MCF 10A (cell line): ENCODE measurements around the gene SLC7A6. TPM values are rescaled to one million over a fixed set of nuclear protein-coding genes. Genes with fewer than 3 reads are reported as not detected.

ENCODE experiments used
- BruUV-seq: library from RNA; stranded (reverse); fragments of 400-500 nt; replicated peaks from 2 replicates; lab custom pipeline; 2021; lab: Mats Ljungman, UMichigan
- CTCF ChIA-PET: fragments of 300-600 bp; sonication (Branson Sonifier 250); formaldehyde crosslinking; extraction: SDS; loops from one replicate; lab custom pipeline; 2021; ENCODE audit warnings: antibody characterized with exemption, inconsistent platforms; lab: Yijun Ruan, JAX
- POLR2A ChIA-PET: fragments of 300-600, 350-650 bp; sonication (Branson Sonifier 250); formaldehyde crosslinking; extraction: SDS; loops from one replicate; lab custom pipeline; 2020; ENCODE audit warnings: antibody characterized with exemption, inconsistent platforms; lab: Yijun Ruan, JAX
- DNase-seq: peaks from one replicate; pipeline ENCODE4 v3.0.0-alpha.2; 2018; ENCODE audit not compliant: unreplicated experiment
- H3K27ac Mint-ChIP-seq: one replicate; pipeline ENCODE4 v1.8.0; 2022; ENCODE audit warnings: mild to moderate bottlenecking, low read depth, mixed read lengths; ENCODE audit not compliant: unreplicated experiment
- H3K27me3 Mint-ChIP-seq: one replicate; pipeline ENCODE4 v1.8.0; 2022; ENCODE audit warnings: mixed read lengths; ENCODE audit not compliant: insufficient read depth, unreplicated experiment
- H3K36me3 Mint-ChIP-seq: one replicate; pipeline ENCODE4 v1.8.0; 2022; ENCODE audit warnings: mild to moderate bottlenecking, moderate library complexity, mixed read lengths; ENCODE audit not compliant: insufficient read depth, unreplicated experiment
- H3K4me1 Mint-ChIP-seq: one replicate; pipeline ENCODE4 v1.8.0; 2022; ENCODE audit warnings: mixed read lengths; ENCODE audit not compliant: insufficient read depth, unreplicated experiment
- H3K4me3 Mint-ChIP-seq: one replicate; pipeline ENCODE4 v1.8.0; 2022; ENCODE audit warnings: mild to moderate bottlenecking, moderate library complexity, mixed read lengths; ENCODE audit not compliant: unreplicated experiment
- H3K9me3 Mint-ChIP-seq: one replicate; pipeline ENCODE4 v1.8.0; 2022; ENCODE audit warnings: mixed read lengths; ENCODE audit not compliant: unreplicated experiment
- intact Hi-C: fragments of 100-400 bp; cut with micrococcal nuclease; formaldehyde crosslinking; loops from 2 replicates; pipeline ENCODE4 v1.14.1; 2022
- total RNA-seq: library from RNA; stranded (reverse); gene quantifications from 2 replicates; pipeline ENCODE4 v1.2.3, GENCODE V29; 2022
- TF ChIP-seq, protein P1 (sequence below): fragments of 200-600 bp; IDR thresholded peaks from one replicate; pipeline ENCODE4 v1.8.0; 2022; ENCODE audit warnings: antibody characterized with exemption, mild to moderate bottlenecking; ENCODE audit not compliant: unreplicated experiment

Gene SLC7A6
- total RNA-seq, 1 experiment from 2014 or later, result 61.0 TPM

GRCh38 chr16:68229431-68230175, 34.7 kb upstream of the SLC7A6 start:
- POLR2A ChIA-PET, result interaction anchor here (1.2 kb wide), 1 partner anchor 138 kb away, joined by 3 read pairs; no protein-coding TSS in a partner anchor
- CTCF ChIA-PET, result interaction anchor here (0.5 to 1.9 kb wide), 16 partner anchors 9 to 326 kb away, joined by 3 to 7 read pairs (median 3); no protein-coding TSS in a partner anchor
- peak; percentile 72 for DNase-seq

GRCh38 chr16:68230176-68230571, 34.2 kb upstream of the SLC7A6 start:
- no TSS peak for BruUV-seq
- Mint-ChIP-seq H3K36me3 (peaks cover 52% of the 10 kb centered on the region), H3K9me3 (no peaks in the 10 kb centered on the region), H3K27me3 (no peaks in the 10 kb centered on the region), H3K27ac (no peak overlapping the region), H3K4me3 (no peak overlapping the region), H3K4me1 (peaks cover 16% of the 10 kb centered on the region)
- CTCF ChIA-PET, result interaction anchor here (0.5 to 1.9 kb wide), 16 partner anchors 11 to 326 kb away, joined by 3 to 8 read pairs (median 3); no protein-coding TSS in a partner anchor
- no peak for DNase-seq
- intact Hi-C loops, result no loop called here
- TF ChIP-seq, protein P1, sequence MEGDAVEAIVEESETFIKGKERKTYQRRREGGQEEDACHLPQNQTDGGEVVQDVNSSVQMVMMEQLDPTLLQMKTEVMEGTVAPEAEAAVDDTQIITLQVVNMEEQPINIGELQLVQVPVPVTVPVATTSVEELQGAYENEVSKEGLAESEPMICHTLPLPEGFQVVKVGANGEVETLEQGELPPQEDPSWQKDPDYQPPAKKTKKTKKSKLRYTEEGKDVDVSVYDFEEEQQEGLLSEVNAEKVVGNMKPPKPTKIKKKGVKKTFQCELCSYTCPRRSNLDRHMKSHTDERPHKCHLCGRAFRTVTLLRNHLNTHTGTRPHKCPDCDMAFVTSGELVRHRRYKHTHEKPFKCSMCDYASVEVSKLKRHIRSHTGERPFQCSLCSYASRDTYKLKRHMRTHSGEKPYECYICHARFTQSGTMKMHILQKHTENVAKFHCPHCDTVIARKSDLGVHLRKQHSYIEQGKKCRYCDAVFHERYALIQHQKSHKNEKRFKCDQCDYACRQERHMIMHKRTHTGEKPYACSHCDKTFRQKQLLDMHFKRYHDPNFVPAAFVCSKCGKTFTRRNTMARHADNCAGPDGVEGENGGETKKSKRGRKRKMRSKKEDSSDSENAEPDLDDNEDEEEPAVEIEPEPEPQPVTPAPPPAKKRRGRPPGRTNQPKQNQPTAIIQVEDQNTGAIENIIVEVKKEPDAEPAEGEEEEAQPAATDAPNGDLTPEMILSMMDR, result no peak
- POLR2A ChIA-PET, result interaction anchor here (1.2 kb wide), 1 partner anchor 139 kb away, joined by 3 read pairs; no protein-coding TSS in a partner anchor

More at GRCh38 chr16:68229431-68230175, 34.7 kb upstream of the SLC7A6 start:
- Mint-ChIP-seq H3K9me3 (no peaks in the 10 kb centered on the region), H3K27me3 (no peaks in the 10 kb centered on the region), H3K27ac (no peak overlapping the region), H3K4me1 (peaks cover 13% of the 10 kb centered on the region), H3K36me3 (peaks cover 52% of the 10 kb centered on the region), H3K4me3 (no peak overlapping the region)
- BruUV-seq, result TSS peak; percentile 1
- intact Hi-C loops, result loop anchor here (1.0 to 2.0 kb wide), 5 partner anchors 135 to 236 kb away; no protein-coding TSS in a partner anchor
- TF ChIP-seq, protein P1, result peak; percentile 87

- Mint-ChIP-seq H3K4me1 (peaks cover 16% of the 10 kb centered on the region), H3K27me3 (no peaks in the 10 kb centered on the region), H3K36me3 (peaks cover 52% of the 10 kb centered on the region), H3K27ac (no peak overlapping the region), H3K4me3 (no peak overlapping the region), H3K9me3 (no peaks in the 10 kb centered on the region)
- DNase-seq, result no peak
- no TSS peak for BruUV-seq
- ChIA-PET CTCF (interaction anchor here (0.6 to 1.9 kb wide), 5 partner anchors 17 to 289 kb away, joined by 3 to 8 read pairs (median 7); no protein-coding TSS in a partner anchor), POLR2A (no interaction called here)
- intact Hi-C loops, result no loop called here
- TF ChIP-seq, protein P1, result no peak
Observed at GRCh38 chr16:68230956-68231355, 33.4 kb upstream of the SLC7A6 start.

- intact Hi-C loops, result no loop called here
- ChIA-PET CTCF (no interaction called here), POLR2A (no interaction called here)
- Mint-ChIP-seq H3K36me3 (peaks cover 51% of the 10 kb centered on the region), H3K9me3 (no peaks in the 10 kb centered on the region), H3K4me1 (peaks cover 16% of the 10 kb centered on the region), H3K27ac (no peak overlapping the region), H3K4me3 (no peak overlapping the region), H3K27me3 (no peaks in the 10 kb centered on the region)
- DNase-seq, result no peak
- no TSS peak for BruUV-seq
- TF ChIP-seq, protein P1, result no peak
Observed at GRCh38 chr16:68231384-68232136, 32.8 kb upstream of the SLC7A6 start.
